ENCODE data around the gene ASAH2.

DNA sequence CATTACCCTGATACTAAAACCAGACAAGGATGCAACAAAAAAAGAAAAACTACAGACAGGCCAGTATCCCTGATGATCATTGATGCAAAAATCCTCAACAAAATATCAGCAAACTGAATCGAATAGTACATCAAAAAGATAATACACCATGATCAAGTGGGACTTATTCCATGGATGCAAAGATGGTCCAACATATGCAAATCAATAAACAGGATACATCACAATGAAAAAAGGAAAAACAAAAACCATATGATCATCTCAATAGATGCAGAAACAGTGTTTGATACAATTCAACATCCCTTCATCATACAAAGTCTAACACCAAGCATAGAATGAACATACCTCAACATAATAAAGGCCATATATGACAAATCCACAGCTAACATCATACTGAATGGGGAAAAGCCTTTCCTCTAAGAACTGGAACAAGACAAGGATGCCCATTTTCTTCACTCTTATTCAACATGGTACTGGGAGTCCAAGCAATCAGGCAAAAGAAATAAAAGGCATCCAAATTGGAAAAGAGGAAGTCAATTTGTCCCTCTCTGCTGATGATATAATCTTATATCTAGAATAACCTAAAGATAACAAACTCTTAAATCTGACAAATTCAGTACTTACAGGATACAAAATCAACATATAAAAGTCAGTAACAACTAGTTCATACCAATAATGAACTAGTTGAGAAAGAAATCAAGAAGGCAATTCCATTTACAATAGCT is 48.8 kb upstream of the ASAH2 start:
- no peak for TF ChIP-seq POLR2A (IDR thresholded peaks at IDR 0.05)
- TF ChIP-seq, protein P1, sequence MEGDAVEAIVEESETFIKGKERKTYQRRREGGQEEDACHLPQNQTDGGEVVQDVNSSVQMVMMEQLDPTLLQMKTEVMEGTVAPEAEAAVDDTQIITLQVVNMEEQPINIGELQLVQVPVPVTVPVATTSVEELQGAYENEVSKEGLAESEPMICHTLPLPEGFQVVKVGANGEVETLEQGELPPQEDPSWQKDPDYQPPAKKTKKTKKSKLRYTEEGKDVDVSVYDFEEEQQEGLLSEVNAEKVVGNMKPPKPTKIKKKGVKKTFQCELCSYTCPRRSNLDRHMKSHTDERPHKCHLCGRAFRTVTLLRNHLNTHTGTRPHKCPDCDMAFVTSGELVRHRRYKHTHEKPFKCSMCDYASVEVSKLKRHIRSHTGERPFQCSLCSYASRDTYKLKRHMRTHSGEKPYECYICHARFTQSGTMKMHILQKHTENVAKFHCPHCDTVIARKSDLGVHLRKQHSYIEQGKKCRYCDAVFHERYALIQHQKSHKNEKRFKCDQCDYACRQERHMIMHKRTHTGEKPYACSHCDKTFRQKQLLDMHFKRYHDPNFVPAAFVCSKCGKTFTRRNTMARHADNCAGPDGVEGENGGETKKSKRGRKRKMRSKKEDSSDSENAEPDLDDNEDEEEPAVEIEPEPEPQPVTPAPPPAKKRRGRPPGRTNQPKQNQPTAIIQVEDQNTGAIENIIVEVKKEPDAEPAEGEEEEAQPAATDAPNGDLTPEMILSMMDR (IDR thresholded peaks at IDR 0.05) = no peak
